Naive B cell (primary cell): ENCODE measurements around the gene EZH1. TPM values are rescaled to one million over a fixed set of nuclear protein-coding genes. Genes with fewer than 3 reads are reported as not detected.
A peak's percentile ranks its signal among the peaks of the same experiment; 100 is the strongest.

ENCODE experiments used
- ATAC-seq, 2 donors: fragments of 150-1000 bp; cut with Tn5 transposase; 2 replicates each; pipeline ENCODE4 v1.10.0; 2021; ENCODE audit warnings: low read depth in 2 of 2, mild to moderate bottlenecking in 2 of 2, moderate library complexity in 2 of 2
- DNase-seq: peaks from one replicate; pipeline ENCODE4 v3.0.0; 2022
- H3K27ac Mint-ChIP-seq, 6 donors: one replicate each; pipeline ENCODE4 v1.8.0; 2020 to 2022; ENCODE audit warnings: mild to moderate bottlenecking in 6 of 6, mixed read lengths in 6 of 6, moderate library complexity in 5 of 6, inconsistent platforms in 2 of 6
- H3K27me3 Mint-ChIP-seq, 3 donors: one replicate each; pipeline ENCODE4 v1.8.0; 2021 to 2022; ENCODE audit warnings: mixed read lengths in 3 of 3, mild to moderate bottlenecking in 1 of 3
- H3K36me3 Mint-ChIP-seq, 2 donors: one replicate each; pipeline ENCODE4 v1.8.0; 2020 to 2022; ENCODE audit warnings: mixed read lengths in 2 of 2, inconsistent platforms in 1 of 2, mild to moderate bottlenecking in 1 of 2
- H3K4me1 Mint-ChIP-seq, 3 donors: one replicate each; pipeline ENCODE4 v1.8.0; 2020 to 2022; ENCODE audit warnings: mixed read lengths in 3 of 3, inconsistent platforms in 1 of 3, mild to moderate bottlenecking in 1 of 3, moderate library complexity in 1 of 3
- H3K4me3 Mint-ChIP-seq, 8 donors: one replicate each; pipeline ENCODE4 v1.8.0; 2020 to 2022; ENCODE audit warnings: mild to moderate bottlenecking in 8 of 8, mixed read lengths in 8 of 8, moderate library complexity in 8 of 8, inconsistent platforms in 2 of 8
- H3K9me3 Mint-ChIP-seq, 7 donors: one replicate each; pipeline ENCODE4 v1.8.0; 2020 to 2022; ENCODE audit warnings: mixed read lengths in 7 of 7, mild to moderate bottlenecking in 5 of 7, inconsistent platforms in 2 of 7, moderate library complexity in 1 of 7
- polyA plus RNA-seq, 6 donors: library from polyadenylated mRNA; unstranded; fragments of 300-500 nt; fragmentation: Illumina TruSeq; gene quantifications; one replicate each; pipeline ENCODE4 v1.2.3, GENCODE V29; 2021; ENCODE audit warnings: low read depth in 6 of 6

EZH1 gene
- polyA plus RNA-seq, 6 donors from 2014 or later: 8.2 to 63.4 (median 47.3) TPM

GRCh38 chr17:42740699-42741098 lies 4.1 kb downstream of the EZH1 start:
- peaks cover 20 to 46% (median 29%) of the 10 kb centered on the region in 3 donors for H3K4me1 Mint-ChIP-seq
- no peaks in the 10 kb centered on the region for H3K9me3 Mint-ChIP-seq
- no peak overlapping the region for H3K27ac Mint-ChIP-seq
- H3K36me3 Mint-ChIP-seq: no peaks in the 10 kb centered on the region
- DNase-seq (no peak), ATAC-seq (no peak)
- no peaks in the 10 kb centered on the region for H3K27me3 Mint-ChIP-seq
- no peak overlapping the region for H3K4me3 Mint-ChIP-seq

- peaks cover 4 to 20% of the 10 kb centered on the region in 2 donors for H3K36me3 Mint-ChIP-seq
- no peaks in the 10 kb centered on the region for H3K9me3 Mint-ChIP-seq
- peak overlapping the region in 2 of 6 donors; percentile 47 to 63 for H3K27ac Mint-ChIP-seq
- H3K4me1 Mint-ChIP-seq: peaks cover 0 to 5% (median 0%) of the 10 kb centered on the region in 3 donors
- ATAC-seq: no peak
- H3K4me3 Mint-ChIP-seq: no peak overlapping the region
- DNase-seq: no peak
- H3K27me3 Mint-ChIP-seq: no peaks in the 10 kb centered on the region
Measured at GRCh38 chr17:42725143-42725542, 19.7 kb downstream of the EZH1 start.

GRCh38 chr17:42723636-42724035 lies 21.2 kb downstream of the EZH1 start:
- Mint-ChIP-seq H3K4me1 (peaks cover 0 to 5% (median under 1%) of the 10 kb centered on the region in 3 donors), H3K27me3 (no peaks in the 10 kb centered on the region), H3K36me3 (peaks cover 9 to 21% of the 10 kb centered on the region in 2 donors), H3K27ac (peak overlapping the region in 1 of 6 donors; percentile 56), H3K9me3 (no peaks in the 10 kb centered on the region), H3K4me3 (no peak overlapping the region)
- DNase-seq: no peak
- ATAC-seq: no peak

DNA sequence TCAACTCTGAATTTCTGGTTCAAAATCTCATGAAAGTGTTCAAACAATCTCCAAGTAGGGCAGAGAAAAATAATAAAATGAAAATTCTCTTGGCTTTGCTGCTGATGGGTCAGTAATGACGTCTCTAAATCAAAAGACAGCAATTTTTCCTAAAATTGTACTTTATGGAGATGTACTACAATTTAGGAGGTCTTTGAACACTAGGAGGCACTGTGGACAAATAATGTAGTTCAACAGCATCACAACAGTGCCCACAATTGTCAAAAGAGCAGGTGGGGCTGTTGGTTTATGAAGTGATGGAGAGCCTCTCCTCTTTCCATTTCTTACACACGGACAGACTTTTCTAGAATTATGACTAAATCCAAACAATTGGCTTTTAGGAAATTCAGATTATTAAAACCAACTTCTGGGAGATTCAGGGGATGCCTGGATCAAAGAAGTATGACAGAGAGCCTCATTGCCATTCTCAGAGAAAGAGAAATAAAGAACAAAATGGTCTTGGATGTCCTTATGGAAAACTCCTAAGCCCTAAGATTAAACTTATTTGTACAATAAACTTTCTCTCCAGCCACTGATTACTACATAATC lies 23.8 kb downstream of the EZH1 start:
- Mint-ChIP-seq H3K27ac (peak overlapping the region in 1 of 6 donors; percentile 19), H3K4me3 (no peak overlapping the region), H3K4me1 (peaks cover 0 to 8% (median 5%) of the 10 kb centered on the region in 3 donors), H3K27me3 (no peaks in the 10 kb centered on the region), H3K36me3 (peaks cover 21 to 41% of the 10 kb centered on the region in 2 donors), H3K9me3 (no peaks in the 10 kb centered on the region)
- peak; percentile 55 for DNase-seq
- peak; percentile 87 to 97 for ATAC-seq

GRCh38 chr17:42709561-42709960 lies 35.3 kb downstream of the EZH1 start:
- peak overlapping the region in 1 of 8 donors; percentile 23 for H3K4me3 Mint-ChIP-seq
- DNase-seq: no peak
- ATAC-seq: no peak
- peaks cover 32 to 43% of the 10 kb centered on the region in 2 donors for H3K36me3 Mint-ChIP-seq
- no peaks in the 10 kb centered on the region for H3K9me3 Mint-ChIP-seq
- H3K27ac Mint-ChIP-seq: no peak overlapping the region
- H3K4me1 Mint-ChIP-seq: peaks cover 0 to 24% (median 6%) of the 10 kb centered on the region in 3 donors
- no peaks in the 10 kb centered on the region for H3K27me3 Mint-ChIP-seq

GRCh38 chr17:42708588-42708987 lies 36.3 kb downstream of the EZH1 start:
- Mint-ChIP-seq H3K4me1 (peaks cover 0 to 34% (median 8%) of the 10 kb centered on the region in 3 donors), H3K9me3 (no peaks in the 10 kb centered on the region), H3K27me3 (no peaks in the 10 kb centered on the region), H3K36me3 (peaks cover 32 to 41% of the 10 kb centered on the region in 2 donors), H3K27ac (no peak overlapping the region), H3K4me3 (no peak overlapping the region)
- DNase-seq (no peak), ATAC-seq (no peak)

- H3K27ac Mint-ChIP-seq: peak overlapping the region in 3 of 6 donors; percentile 16 to 70 (median 32)
- H3K36me3 Mint-ChIP-seq: peaks cover 27 to 39% of the 10 kb centered on the region in 2 donors
- ATAC-seq (no peak), DNase-seq (no peak)
- peak overlapping the region in 4 of 8 donors; percentile 1 to 80 (median 34) for H3K4me3 Mint-ChIP-seq
- no peaks in the 10 kb centered on the region for H3K27me3 Mint-ChIP-seq
- no peaks in the 10 kb centered on the region for H3K9me3 Mint-ChIP-seq
- peaks cover 10 to 53% (median 14%) of the 10 kb centered on the region in 3 donors for H3K4me1 Mint-ChIP-seq
Measured at GRCh38 chr17:42706732-42707131, 38.1 kb downstream of the EZH1 start.

- peak overlapping the region in 6 of 8 donors; percentile 33 to 89 (median 69) for H3K4me3 Mint-ChIP-seq
- peak; percentile 76 to 79 for ATAC-seq
- H3K27me3 Mint-ChIP-seq: no peaks in the 10 kb centered on the region
- peaks cover 31 to 48% of the 10 kb centered on the region in 2 donors for H3K36me3 Mint-ChIP-seq
- no peaks in the 10 kb centered on the region for H3K9me3 Mint-ChIP-seq
- peaks cover 10 to 57% (median 14%) of the 10 kb centered on the region in 3 donors for H3K4me1 Mint-ChIP-seq
- peak overlapping the region in 5 of 6 donors; percentile 0 to 97 (median 93) for H3K27ac Mint-ChIP-seq
- peak; percentile 50 for DNase-seq
Measured at GRCh38 chr17:42704837-42705494, 39.9 kb downstream of the EZH1 start.

- DNase-seq (no peak), ATAC-seq (peak; percentile 8 to 9)
- H3K27me3 Mint-ChIP-seq: no peaks in the 10 kb centered on the region
- H3K9me3 Mint-ChIP-seq: no peaks in the 10 kb centered on the region
- H3K27ac Mint-ChIP-seq: peak overlapping the region in 5 of 6 donors; percentile 50 to 97 (median 91)
- peaks cover 30 to 47% of the 10 kb centered on the region in 2 donors for H3K36me3 Mint-ChIP-seq
- peaks cover 10 to 57% (median 14%) of the 10 kb centered on the region in 3 donors for H3K4me1 Mint-ChIP-seq
- H3K4me3 Mint-ChIP-seq: peak overlapping the region in 5 of 8 donors; percentile 39 to 89 (median 62)
Measured at GRCh38 chr17:42704490-42704836, 40.4 kb downstream of the EZH1 start.

GRCh38 chr17:42702446-42702845 lies 42.4 kb downstream of the EZH1 start:
- ATAC-seq: peak; percentile 63 to 74
- Mint-ChIP-seq H3K27ac (peak overlapping the region in 4 of 6 donors; percentile 70 to 96 (median 89)), H3K27me3 (no peaks in the 10 kb centered on the region)

DNA sequence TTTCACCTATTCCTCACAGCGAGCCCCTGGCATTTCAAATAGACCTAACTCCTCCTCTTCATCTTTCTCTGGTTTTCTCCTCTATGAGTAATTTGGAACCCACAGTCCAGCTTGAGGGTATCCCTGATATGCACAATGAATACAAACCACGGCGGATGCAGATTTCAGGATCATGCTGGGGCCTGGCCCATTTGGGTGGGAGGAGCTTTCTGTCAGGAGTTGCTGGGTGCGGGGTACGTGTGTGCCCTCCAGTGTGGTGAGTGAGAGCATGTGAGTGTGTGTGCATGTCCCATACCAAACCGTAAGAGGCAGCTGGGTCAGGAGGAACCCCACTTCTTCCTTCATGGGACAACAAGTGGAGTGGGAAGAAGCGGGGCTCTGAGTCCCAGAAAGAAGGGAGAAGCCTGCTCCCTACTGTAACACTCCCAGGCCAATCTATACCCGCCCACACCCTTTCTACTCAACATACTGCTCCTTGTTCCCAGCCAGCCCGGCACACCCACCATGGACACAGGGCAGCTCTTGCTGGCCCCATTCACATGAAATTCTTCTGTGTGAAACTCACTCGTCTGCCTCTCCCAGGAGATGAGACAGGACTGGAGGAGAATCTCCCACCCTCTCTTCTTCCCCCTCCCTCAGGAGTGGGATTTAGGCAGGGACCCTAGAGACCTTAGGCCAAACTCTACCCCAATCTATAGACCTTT lies 44.1 kb downstream of the EZH1 start:
- H3K36me3 Mint-ChIP-seq: peaks cover 14 to 24% of the 10 kb centered on the region in 2 donors
- H3K27ac Mint-ChIP-seq: peak overlapping the region in 1 of 6 donors; percentile 49

More at GRCh38 chr17:42702446-42702845, 42.4 kb downstream of the EZH1 start:
- H3K4me1 Mint-ChIP-seq: peaks cover 10 to 57% (median 14%) of the 10 kb centered on the region in 3 donors
- H3K4me3 Mint-ChIP-seq: peak overlapping the region in 7 of 8 donors; percentile 7 to 78 (median 22)
- no peak for DNase-seq
- peaks cover 15 to 35% of the 10 kb centered on the region in 2 donors for H3K36me3 Mint-ChIP-seq
- H3K9me3 Mint-ChIP-seq: no peaks in the 10 kb centered on the region

DNA sequence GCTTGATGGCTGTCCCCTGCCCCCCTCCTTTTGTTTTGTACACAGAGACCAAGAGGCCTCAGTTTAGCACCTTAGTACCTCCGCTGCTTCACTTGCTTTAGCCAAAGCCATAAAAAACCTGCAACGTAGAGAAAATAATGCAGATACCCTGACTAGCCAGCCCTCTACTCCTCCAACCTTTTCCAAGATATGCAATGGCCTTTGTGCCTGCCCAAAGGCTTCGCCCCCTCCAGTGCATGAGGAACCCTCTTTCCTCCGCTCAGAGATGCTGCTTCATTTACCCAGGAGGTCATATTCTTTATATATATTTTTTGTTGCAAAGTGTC lies 45.5 kb downstream of the EZH1 start:
- H3K4me1 Mint-ChIP-seq: peaks cover 6 to 31% (median 10%) of the 10 kb centered on the region in 3 donors
- DNase-seq (no peak), ATAC-seq (no peak)
- H3K36me3 Mint-ChIP-seq: peaks cover 8 to 24% of the 10 kb centered on the region in 2 donors
- H3K9me3 Mint-ChIP-seq: no peaks in the 10 kb centered on the region
- H3K4me3 Mint-ChIP-seq: no peak overlapping the region
- H3K27me3 Mint-ChIP-seq: no peaks in the 10 kb centered on the region
- H3K27ac Mint-ChIP-seq: no peak overlapping the region

More for the DNA sequence above, 44.1 kb downstream of the EZH1 start:
- H3K27me3 Mint-ChIP-seq: no peaks in the 10 kb centered on the region
- no peaks in the 10 kb centered on the region for H3K9me3 Mint-ChIP-seq
- DNase-seq (no peak), ATAC-seq (no peak)
- peaks cover 10 to 44% (median 14%) of the 10 kb centered on the region in 3 donors for H3K4me1 Mint-ChIP-seq
- peak overlapping the region in 1 of 8 donors; percentile 15 for H3K4me3 Mint-ChIP-seq

DNA sequence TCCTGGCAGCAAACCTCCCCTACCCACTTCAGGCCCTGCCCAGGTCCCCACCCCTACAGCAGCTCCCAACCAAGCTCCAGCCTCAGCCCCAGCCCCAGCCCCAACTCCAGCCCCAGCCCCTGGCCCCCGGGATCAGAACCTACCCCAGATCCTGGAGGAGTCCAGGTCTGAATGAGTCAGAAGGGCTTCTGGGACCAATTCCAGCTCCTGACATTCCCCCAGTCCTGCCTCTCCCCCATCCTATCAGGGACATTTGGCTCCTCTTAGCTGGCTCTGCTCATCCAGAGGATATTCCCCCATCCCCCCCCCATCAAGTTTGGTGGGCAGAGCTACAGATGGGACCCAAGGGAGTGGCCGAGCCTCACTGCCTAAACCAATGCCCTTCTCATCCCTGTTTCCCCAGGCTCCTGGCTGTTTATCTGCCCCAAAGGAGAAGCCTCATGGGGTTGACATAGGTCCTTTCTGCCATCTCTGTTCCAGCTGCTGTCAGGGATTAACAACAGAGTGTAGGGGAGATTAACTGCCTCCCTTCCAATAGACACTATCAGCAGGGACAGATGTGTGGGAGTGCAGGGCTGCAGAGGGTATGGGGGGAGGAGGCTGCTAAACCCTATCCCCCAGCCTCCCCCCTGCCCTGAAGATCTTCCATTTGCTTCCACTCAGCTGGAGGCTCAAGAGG lies 46.0 kb downstream of the EZH1 start:
- Mint-ChIP-seq H3K27ac (peak overlapping the region in 1 of 6 donors; percentile 20), H3K9me3 (no peaks in the 10 kb centered on the region), H3K36me3 (peaks cover 8 to 23% of the 10 kb centered on the region in 2 donors), H3K4me3 (no peak overlapping the region), H3K27me3 (no peaks in the 10 kb centered on the region), H3K4me1 (peaks cover 6 to 26% (median 10%) of the 10 kb centered on the region in 3 donors)
- ATAC-seq: no peak
- no peak for DNase-seq
